ENCODE data around the gene PMPCA.
"Not testable (repeated sequence)": the region's sequence is repeated elsewhere in the genome, so short reads cannot be mapped to it uniquely, and the experiment has no call there.

PMPCA gene

GRCh38 chr9:136394312-136395019 is 16.0 kb upstream of the PMPCA start:
- DNase-seq (ENCODE audit: low spot score) = no peak
- no peak for FAIRE-seq

GRCh38 chr9:136395020-136395340 is 15.5 kb upstream of the PMPCA start:
- DNase-seq (ENCODE audit: low spot score) = no peak
- FAIRE-seq = no peak

GRCh38 chr9:136395345-136396218 is 14.9 kb upstream of the PMPCA start:
- no peak for DNase-seq (ENCODE audit: low spot score)
- no peak for FAIRE-seq

- FAIRE-seq (no peak), DNase-seq (ENCODE audit: low spot score) (no peak)
These were observed 14.3 kb upstream of the PMPCA start for GRCh38 chr9:136396219-136396515.

- DNase-seq (ENCODE audit: low spot score) = no peak
- FAIRE-seq = no peak
These were observed 12.8 kb upstream of the PMPCA start for GRCh38 chr9:136397643-136398042.

- FAIRE-seq (no peak), DNase-seq (ENCODE audit: low spot score) (no peak)
These were observed 12.2 kb upstream of the PMPCA start for GRCh38 chr9:136398286-136398685.

DNA sequence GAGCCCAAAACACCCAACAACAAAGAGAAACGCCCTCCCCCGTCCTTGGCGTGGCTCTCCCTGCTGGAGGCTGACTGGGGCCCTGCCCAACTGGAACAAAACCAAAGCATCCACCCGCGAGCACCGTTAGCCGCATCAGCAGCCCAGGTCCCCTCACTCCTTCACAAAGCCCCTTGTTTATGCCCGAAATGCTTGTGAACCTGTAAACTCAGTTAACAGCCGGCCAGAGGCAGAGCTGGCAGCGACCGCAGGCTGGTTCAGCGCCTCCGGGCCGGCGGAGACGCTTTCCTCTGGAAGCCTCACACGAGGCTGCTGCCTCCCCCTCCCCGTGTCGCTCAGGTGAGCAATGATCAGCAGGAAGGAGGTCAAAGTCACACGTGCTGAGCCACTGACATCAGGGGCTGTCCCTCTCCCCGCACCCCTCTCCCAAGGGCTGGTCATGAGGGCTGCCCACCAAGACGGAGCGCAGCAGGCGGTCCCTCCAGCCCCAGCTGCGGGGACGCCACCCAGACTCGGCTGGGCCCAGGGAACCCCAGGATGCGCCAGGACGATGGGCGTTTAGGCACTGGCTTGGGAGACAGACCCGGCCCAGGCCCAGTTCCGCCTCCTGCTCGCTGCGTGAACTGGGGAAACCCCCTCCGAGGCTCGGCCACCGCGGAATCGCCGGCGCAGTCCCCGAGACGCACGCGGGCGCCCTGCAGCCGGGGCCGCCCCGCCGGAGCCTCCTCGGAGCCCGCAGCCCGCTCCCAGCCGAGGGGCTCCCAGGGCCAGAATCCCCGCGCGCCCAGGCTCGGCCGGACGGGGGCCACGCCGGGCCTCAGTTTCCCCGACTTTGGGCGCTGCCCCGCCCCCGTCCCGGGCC is 11.1 kb upstream of the PMPCA start:
- DNase-seq (ENCODE audit: low spot score) = peak; percentile 45
- no peak for FAIRE-seq

DNA sequence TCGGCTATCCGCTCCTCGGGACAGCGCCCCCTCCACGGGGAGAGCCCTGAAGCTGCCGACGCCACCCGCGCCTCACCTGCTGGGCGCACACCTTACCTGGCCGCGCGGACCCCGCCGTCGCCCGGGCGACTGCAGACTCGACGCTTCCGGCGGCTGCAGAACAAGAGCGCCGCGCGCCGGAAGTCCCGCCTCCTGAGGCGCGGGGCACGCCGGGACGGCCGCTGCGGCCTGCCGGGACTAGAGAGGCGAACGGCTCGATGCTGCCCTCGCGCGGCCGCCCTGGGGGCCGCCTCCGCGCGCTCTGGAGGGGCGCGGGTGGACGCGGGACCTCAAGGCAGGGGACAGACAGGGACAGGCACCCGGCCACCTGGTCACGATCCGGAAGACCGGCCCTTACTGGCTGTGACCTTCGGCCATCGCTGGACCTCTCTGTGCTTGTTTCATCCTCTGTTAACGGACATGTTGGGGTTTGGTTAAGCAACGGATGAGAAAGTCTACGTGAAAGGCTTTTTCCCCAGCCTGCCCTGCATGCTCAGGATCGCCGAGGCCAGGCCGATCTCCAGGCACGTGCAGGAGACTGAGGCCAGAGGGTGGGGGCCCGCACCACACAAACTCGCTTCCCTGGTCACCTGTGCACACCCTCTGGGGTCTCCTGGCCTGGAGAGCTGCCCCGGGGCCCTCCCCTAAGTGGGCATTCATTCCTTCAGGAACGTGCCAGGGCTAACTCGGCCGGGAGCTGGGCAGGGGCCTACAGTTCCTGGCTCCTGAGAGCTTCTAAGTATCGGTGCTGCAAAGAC is 10.2 kb upstream of the PMPCA start, which contains the start of gene SNAPC4:
TSS of gene SNAPC4 (minus strand) at position 133 of the 797 bp plus-strand sequence. CDS start 1,742 bp downstream, outside the sequence.
- FAIRE-seq = no peak
- peak; percentile 79 for DNase-seq (ENCODE audit: low spot score)

DNA sequence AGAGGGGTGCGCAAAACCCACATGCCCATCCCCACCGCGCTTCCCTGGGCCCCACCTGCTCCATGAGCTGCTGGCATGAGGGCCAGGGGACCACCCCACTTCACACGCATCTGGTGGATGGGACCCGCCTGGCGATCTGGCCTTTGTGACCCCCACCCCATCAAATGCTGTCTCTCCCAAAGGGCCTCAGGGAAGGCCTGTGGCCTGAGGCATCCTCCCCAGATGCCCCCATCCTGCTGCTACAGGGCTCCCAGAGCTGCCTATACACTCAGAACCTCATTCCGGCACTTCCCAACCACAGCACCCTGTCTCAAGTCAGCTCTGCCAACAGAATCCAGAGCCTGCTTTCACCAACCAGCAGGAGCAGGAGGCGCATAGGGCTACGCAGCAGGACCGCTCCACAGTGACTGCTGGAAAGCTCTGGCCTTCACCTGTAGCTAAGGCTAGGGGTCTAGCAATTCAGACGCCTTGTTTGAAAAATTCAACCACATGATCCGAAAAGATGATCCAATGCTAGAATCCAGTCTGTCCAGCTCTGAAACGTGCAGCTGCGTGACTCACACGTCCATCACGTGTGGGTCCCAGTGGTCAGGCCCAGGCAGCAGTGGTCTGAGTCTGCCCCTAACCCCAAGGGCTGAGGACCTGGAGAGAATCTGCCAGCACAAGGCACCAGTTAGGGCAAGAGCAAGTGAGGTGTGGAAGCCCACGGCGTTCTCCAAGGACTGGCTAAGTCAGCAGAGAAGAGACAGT is 9.1 kb upstream of the PMPCA start:
- FAIRE-seq (no peak), DNase-seq (ENCODE audit: low spot score) (no peak)

DNA sequence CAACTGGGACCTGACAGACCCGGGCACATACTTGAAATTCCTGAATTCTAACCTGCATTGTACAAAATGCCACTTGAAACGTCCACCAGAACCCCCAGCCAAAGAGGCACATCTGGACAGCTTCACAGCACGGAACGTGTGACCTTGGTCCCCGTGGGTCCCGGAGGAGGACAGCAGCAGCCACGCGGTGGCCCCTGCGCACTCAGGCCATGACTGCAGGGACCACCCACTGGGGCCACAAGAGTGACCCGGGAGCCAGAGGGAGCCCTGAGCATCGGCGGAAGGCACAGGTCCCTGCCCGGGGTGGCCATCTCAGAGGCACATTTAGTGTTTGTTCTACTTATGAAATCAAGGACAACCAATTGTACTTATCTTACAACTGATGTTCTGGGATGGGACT is 8.4 kb upstream of the PMPCA start:
- FAIRE-seq = no peak
- no peak for DNase-seq (ENCODE audit: low spot score)

GRCh38 chr9:136403538-136403914 is 6.9 kb upstream of the PMPCA start:
- DNase-seq (ENCODE audit: low spot score) (no peak), FAIRE-seq (no peak)

GRCh38 chr9:136403915-136404800 is 6.3 kb upstream of the PMPCA start:
- DNase-seq (ENCODE audit: low spot score) (no peak), FAIRE-seq (no peak)

DNA sequence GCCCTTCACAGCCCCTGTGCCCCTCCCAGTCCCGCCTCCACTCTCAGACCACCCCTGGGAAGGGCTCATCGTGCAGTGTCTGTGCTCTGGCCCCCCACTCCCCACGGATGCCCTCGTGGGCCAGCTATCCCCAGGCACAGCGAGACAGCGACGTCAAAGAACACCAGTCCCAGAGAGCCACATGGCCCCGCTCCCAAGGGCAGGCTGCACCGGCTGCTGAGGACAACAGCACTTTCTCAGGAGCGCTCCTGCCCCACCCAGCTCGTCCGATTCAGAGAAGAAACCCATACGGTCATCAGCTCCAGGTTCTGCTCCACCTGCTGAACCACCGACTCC is 5.7 kb upstream of the PMPCA start:
- FAIRE-seq = no peak
- no peak for DNase-seq (ENCODE audit: low spot score)

- DNase-seq (ENCODE audit: low spot score) (no peak), FAIRE-seq (no peak)
These were observed 5.0 kb upstream of the PMPCA start for GRCh38 chr9:136405481-136405880.

GRCh38 chr9:136405904-136406303 is 4.6 kb upstream of the PMPCA start:
- not testable (repeated sequence) for DNase-seq (ENCODE audit: low spot score); FAIRE-seq

DNA sequence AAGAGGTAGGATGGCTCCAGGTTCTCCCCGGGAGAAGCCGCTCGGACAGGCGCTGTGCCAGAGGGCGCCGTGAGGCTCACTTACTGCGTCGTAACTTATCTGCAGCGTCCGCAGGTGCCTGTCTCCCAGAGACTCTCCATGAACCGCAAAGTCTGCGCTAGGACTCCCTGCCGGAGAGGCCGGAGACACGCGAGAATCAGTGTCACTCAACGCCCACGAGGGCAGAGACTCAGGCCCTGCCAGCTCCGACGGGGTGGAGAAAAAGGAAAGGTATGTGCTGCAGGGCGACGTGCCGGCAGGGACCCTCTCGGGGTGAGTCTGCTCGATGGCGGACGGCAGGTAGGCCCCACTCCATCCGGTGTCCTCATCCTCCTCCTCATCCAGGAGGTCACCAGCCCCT is 3.4 kb upstream of the PMPCA start:
- DNase-seq (ENCODE audit: low spot score); FAIRE-seq: not testable (repeated sequence)

DNA sequence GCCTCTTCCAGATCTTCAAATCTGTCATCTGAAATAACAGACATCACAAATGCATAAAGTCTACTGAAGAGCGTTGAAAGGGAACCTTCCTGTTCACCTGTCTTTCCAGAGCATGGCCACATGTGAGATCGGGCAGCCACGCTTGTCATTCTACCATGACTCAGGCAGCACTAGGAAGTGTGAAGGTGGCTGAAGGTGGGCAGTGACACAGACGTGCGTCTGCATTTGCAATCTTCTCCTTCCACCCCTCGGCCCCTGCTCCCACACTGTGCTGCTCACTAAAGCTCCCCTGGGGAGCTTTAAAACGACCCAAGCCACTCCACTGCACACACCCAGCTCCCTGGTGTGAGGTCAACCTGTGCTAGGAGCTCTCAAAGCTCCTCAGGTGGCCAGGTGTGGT is 2.5 kb upstream of the PMPCA start:
- DNase-seq (ENCODE audit: low spot score) (no peak), FAIRE-seq (no peak)

- no peak for DNase-seq (ENCODE audit: low spot score)
- FAIRE-seq = no peak
These were observed 652 bp upstream of the PMPCA start for GRCh38 chr9:136409557-136410455.

GRCh38 chr9:136411378-136411777 is 920 bp downstream of the PMPCA start:
- DNase-seq (ENCODE audit: low spot score) (no peak), FAIRE-seq (no peak)
